ENCODE data around the gene MACF1.

DNA sequence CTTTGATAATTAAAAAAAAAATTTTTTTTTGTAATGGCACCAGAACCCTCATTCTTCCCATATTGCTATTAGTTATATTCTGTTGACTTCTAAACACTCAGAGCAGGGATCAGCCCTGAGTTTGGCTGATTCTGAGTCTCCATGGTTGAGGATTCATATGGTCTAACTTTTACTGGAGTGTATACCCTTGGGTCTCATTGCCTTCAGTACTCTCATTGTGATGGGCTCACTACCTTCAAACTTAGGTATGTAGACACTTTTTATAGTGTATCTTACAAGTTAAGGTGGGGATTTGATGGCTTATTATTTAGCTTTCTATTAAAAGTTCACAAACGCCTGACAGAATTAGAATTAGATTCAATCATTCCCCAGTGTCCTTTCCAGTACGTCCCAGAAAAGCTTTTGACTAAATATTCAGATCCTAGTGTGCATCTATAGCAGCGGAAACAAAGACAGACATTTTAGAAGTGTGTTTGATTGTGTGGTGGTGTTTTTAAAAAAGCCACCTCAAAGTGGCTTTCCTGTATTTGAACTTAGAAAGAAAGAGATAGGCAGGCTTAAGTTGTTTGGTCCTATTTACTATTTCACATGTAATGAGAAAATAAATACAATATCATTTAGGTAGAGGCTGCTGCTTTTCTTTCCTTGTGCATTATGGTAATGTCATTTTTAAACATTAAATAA, 1.4 kb downstream of the MACF1 start:
- TF ChIP-seq, protein P1, sequence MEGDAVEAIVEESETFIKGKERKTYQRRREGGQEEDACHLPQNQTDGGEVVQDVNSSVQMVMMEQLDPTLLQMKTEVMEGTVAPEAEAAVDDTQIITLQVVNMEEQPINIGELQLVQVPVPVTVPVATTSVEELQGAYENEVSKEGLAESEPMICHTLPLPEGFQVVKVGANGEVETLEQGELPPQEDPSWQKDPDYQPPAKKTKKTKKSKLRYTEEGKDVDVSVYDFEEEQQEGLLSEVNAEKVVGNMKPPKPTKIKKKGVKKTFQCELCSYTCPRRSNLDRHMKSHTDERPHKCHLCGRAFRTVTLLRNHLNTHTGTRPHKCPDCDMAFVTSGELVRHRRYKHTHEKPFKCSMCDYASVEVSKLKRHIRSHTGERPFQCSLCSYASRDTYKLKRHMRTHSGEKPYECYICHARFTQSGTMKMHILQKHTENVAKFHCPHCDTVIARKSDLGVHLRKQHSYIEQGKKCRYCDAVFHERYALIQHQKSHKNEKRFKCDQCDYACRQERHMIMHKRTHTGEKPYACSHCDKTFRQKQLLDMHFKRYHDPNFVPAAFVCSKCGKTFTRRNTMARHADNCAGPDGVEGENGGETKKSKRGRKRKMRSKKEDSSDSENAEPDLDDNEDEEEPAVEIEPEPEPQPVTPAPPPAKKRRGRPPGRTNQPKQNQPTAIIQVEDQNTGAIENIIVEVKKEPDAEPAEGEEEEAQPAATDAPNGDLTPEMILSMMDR (IDR thresholded peaks at IDR 0.05): no peak
- no peak for TF ChIP-seq POLR2A (IDR thresholded peaks at IDR 0.05)
